Sigmoid colon (tissue), 4 donors: ENCODE measurements around the gene CACNA1F.

Experiments used
- CTCF ChIP-seq, 4 experiments: fragments of 450-650 bp in 3 of 4; fragments of 200-600 bp in 1 of 4; IDR thresholded peaks; one replicate each; pipeline ENCODE4 v1.5.1; 2016 to 2019; ENCODE audit warnings: antibody characterized with exemption in 4 of 4, mild to moderate bottlenecking in 3 of 4, moderate library complexity in 2 of 4
- EP300 ChIP-seq, 4 donors: sonication (generic); formaldehyde crosslinking; IDR thresholded peaks; one replicate each; pipeline ENCODE4 v1.6.1; 2017; ENCODE audit warnings: antibody characterized with exemption in 4 of 4
- POLR2A ChIP-seq, 2 donors: fragments of 450-650 bp; IDR thresholded peaks; one replicate each; pipeline ENCODE4 v1.6.1; 2016; ENCODE audit warnings: antibody characterized with exemption in 2 of 2, mild to moderate bottlenecking in 2 of 2, moderate library complexity in 2 of 2

DNA sequence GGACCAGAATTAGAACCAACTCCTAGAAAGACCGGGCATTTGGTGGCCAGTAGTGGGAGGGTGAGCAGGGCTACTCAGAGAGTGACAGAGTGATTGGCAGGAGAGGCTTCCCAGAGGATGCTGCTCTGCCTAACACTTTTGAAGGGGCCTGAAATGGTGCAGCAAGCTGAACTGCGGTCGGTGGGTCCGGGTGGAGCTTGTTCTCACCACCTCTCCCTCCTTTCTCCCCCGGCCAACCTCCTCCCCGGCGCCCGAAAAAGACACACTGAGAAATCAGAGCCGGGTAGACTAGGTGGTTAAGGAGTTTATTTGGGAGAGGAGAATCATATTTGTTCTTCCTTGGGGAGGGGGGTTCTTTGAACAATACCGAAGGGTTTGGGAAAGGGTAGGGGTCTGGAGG is 45.6 kb downstream of the CACNA1F start:
- TF ChIP-seq CTCF (IDR thresholded peaks at IDR 0.05), result no peak
- no peak for TF ChIP-seq POLR2A (IDR thresholded peaks at IDR 0.05)
- TF ChIP-seq EP300 (IDR thresholded peaks at IDR 0.05), result no peak
